ENCODE results near the gene TOR1AIP1.

DNA sequence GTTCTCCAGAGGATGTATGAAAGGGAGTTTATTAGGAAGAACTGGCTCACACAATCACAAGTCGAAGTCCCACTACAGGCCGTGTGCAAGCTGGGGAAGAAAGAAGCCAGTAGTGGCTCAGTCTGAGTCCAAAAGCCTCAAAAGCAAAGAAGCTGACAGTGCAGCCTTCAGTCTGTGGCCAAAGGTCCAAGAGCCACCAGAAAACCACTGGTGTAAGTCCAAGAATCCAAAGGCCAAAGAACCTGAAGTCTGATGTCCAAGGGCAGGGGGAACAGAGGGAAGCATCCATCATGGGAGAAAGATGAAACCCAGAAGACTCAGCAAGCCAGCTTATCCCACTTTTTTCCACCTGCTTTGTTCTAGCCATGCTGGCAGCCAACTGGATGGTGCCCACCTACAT lies 51.1 kb downstream of the TOR1AIP1 start:
- TF ChIP-seq YY1 (IDR thresholded peaks at IDR 0.05; ENCODE audit: insufficient read depth, insufficient read length) (no peak), ZNF274 (IDR thresholded peaks at IDR 0.05; ENCODE audit: low read depth, low read length) (no peak), SUZ12 (IDR thresholded peaks at IDR 0.05; ENCODE audit: extremely low read depth, insufficient read depth, insufficient read length) (no peak)

Data from NT2/D1 (cell line).